ENCODE data around the gene CDKAL1.

CDKAL1 gene

GRCh38 chr6:21208081-21208795, 674.0 kb downstream of the CDKAL1 start:
- H3K27me3 ChIP-seq (ENCODE audit: low read depth, low read length): no peaks in the 10 kb centered on the region
- H3K4me3 ChIP-seq (ENCODE audit: low read depth in 1 of 2, low read length in 2 of 2): no peak overlapping the region
- no peaks in the 10 kb centered on the region for H3K9me3 ChIP-seq (ENCODE audit: control insufficient read depth in 1 of 2, low read length in 2 of 2)
- no peaks in the 10 kb centered on the region for H3K4me1 ChIP-seq (ENCODE audit: control insufficient read depth in 1 of 2, insufficient read depth in 2 of 2, low read length in 2 of 2)
- peaks cover 0 to 13% of the 10 kb centered on the region in 2 donors for H3K36me3 ChIP-seq (ENCODE audit: control insufficient read depth in 1 of 2, insufficient read depth in 2 of 2, low read length in 2 of 2)
- no peak overlapping the region for H3K27ac ChIP-seq (ENCODE audit: low read length)

- H3K9me3 ChIP-seq (ENCODE audit: control insufficient read depth in 1 of 2, low read length in 2 of 2): no peaks in the 10 kb centered on the region
- no peaks in the 10 kb centered on the region for H3K4me1 ChIP-seq (ENCODE audit: control insufficient read depth in 1 of 2, insufficient read depth in 2 of 2, low read length in 2 of 2)
- no peaks in the 10 kb centered on the region for H3K27me3 ChIP-seq (ENCODE audit: low read depth, low read length)
- H3K36me3 ChIP-seq (ENCODE audit: control insufficient read depth in 1 of 2, insufficient read depth in 2 of 2, low read length in 2 of 2): peaks cover 0 to 13% of the 10 kb centered on the region in 2 donors
- H3K4me3 ChIP-seq (ENCODE audit: low read depth in 1 of 2, low read length in 2 of 2): no peak overlapping the region
- no peak overlapping the region for H3K27ac ChIP-seq (ENCODE audit: low read length)
Measured at GRCh38 chr6:21208796-21209186, 674.5 kb downstream of the CDKAL1 start.

DNA sequence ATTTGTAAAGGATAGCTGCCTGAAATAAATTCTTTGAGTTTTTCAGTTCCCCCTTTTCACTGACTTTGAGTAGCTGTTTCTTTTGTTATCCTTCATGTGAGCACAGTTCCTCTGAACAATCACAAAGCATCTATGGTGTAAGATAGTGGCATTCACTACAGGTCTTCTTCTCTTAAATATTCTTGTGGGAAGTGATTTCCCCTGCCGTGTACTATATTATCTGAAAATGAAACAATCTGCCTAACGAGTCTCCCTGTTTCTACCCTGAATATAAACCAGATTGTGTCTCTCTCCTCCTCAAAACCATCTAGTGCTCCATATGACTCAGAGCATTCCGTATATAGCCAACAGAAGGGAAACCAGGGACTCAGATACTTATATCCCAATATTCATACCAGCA, 679.2 kb downstream of the CDKAL1 start:
- Histone ChIP-seq H3K36me3 (ENCODE audit: control insufficient read depth in 1 of 2, insufficient read depth in 2 of 2, low read length in 2 of 2) (peaks cover 0 to 13% of the 10 kb centered on the region in 2 donors), H3K9me3 (ENCODE audit: control insufficient read depth in 1 of 2, low read length in 2 of 2) (no peaks in the 10 kb centered on the region), H3K27me3 (ENCODE audit: low read depth, low read length) (no peaks in the 10 kb centered on the region), H3K27ac (ENCODE audit: low read length) (no peak overlapping the region), H3K4me3 (ENCODE audit: low read depth in 1 of 2, low read length in 2 of 2) (no peak overlapping the region), H3K4me1 (ENCODE audit: control insufficient read depth in 1 of 2, insufficient read depth in 2 of 2, low read length in 2 of 2) (no peaks in the 10 kb centered on the region)

DNA sequence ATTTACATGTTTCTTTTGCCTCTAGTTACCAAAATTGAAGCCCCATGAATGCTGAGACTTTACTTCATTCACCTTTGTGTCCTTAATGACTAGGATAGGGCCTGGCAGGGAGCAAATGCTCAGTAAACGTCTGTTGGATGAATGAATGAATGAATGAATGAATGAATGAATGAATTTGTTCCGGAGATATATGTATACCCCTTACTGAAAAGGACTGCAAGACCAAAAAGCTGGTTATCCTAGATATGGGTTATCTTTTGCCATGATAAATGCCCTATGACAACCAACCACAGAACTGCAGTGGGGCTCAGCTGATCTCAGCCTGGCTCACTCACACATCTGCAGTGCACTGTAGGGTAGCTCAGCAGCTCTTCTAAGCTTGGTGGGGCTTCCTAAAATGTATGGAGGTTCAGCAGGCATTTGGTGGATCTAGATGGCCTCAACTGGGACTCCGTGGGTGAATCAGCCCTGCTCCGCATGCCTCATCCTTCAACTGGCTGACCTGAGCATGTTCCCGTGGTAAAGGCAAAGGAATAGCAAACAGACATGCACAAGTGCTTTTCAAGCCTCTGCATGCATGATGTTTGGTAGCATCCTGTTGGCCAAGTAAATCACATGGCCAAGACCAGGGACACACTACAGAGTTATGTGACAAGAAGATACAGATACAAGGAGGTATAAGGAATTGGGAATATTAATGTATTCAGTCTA, 680.6 kb downstream of the CDKAL1 start:
- no peak overlapping the region for H3K4me3 ChIP-seq (ENCODE audit: low read depth in 1 of 2, low read length in 2 of 2)
- no peaks in the 10 kb centered on the region for H3K9me3 ChIP-seq (ENCODE audit: control insufficient read depth in 1 of 2, low read length in 2 of 2)
- H3K27me3 ChIP-seq (ENCODE audit: low read depth, low read length): no peaks in the 10 kb centered on the region
- H3K36me3 ChIP-seq (ENCODE audit: control insufficient read depth in 1 of 2, insufficient read depth in 2 of 2, low read length in 2 of 2): peaks cover 0 to 9% of the 10 kb centered on the region in 2 donors
- H3K27ac ChIP-seq (ENCODE audit: low read length): no peak overlapping the region
- no peaks in the 10 kb centered on the region for H3K4me1 ChIP-seq (ENCODE audit: control insufficient read depth in 1 of 2, insufficient read depth in 2 of 2, low read length in 2 of 2)

- no peaks in the 10 kb centered on the region for H3K9me3 ChIP-seq (ENCODE audit: control insufficient read depth in 1 of 2, low read length in 2 of 2)
- no peaks in the 10 kb centered on the region for H3K27me3 ChIP-seq (ENCODE audit: low read depth, low read length)
- no peak overlapping the region for H3K4me3 ChIP-seq (ENCODE audit: low read depth in 1 of 2, low read length in 2 of 2)
- no peaks in the 10 kb centered on the region for H3K36me3 ChIP-seq (ENCODE audit: control insufficient read depth in 1 of 2, insufficient read depth in 2 of 2, low read length in 2 of 2)
- H3K4me1 ChIP-seq (ENCODE audit: control insufficient read depth in 1 of 2, insufficient read depth in 2 of 2, low read length in 2 of 2): no peaks in the 10 kb centered on the region
- H3K27ac ChIP-seq (ENCODE audit: low read length): no peak overlapping the region
Measured at GRCh38 chr6:21219241-21219640, 685.0 kb downstream of the CDKAL1 start.

DNA sequence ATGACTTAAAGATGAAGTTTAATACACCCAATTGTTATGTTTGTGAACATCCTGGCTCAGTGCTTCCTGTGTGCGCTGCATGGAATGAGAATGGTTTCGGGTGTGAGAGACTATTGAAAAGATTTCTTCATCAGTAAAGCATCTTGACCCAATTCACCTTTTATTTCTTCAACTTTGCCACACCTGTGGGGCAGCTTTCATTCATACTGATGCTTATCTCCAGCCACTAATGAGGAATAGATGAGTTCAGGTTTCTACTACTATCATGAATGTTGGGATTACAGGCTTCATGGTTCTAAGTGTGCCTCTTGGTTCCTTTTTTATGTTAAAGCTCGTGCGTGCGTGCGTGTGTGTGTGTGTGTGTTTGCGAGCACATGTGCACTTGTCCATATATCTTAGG, 685.6 kb downstream of the CDKAL1 start:
- H3K9me3 ChIP-seq (ENCODE audit: control insufficient read depth in 1 of 2, low read length in 2 of 2): no peaks in the 10 kb centered on the region
- no peak overlapping the region for H3K4me3 ChIP-seq (ENCODE audit: low read depth in 1 of 2, low read length in 2 of 2)
- no peaks in the 10 kb centered on the region for H3K4me1 ChIP-seq (ENCODE audit: control insufficient read depth in 1 of 2, insufficient read depth in 2 of 2, low read length in 2 of 2)
- H3K27ac ChIP-seq (ENCODE audit: low read length): no peak overlapping the region
- no peaks in the 10 kb centered on the region for H3K27me3 ChIP-seq (ENCODE audit: low read depth, low read length)
- no peaks in the 10 kb centered on the region for H3K36me3 ChIP-seq (ENCODE audit: control insufficient read depth in 1 of 2, insufficient read depth in 2 of 2, low read length in 2 of 2)

GRCh38 chr6:21220271-21220987, 686.2 kb downstream of the CDKAL1 start:
- Histone ChIP-seq H3K27ac (ENCODE audit: low read length) (no peak overlapping the region), H3K27me3 (ENCODE audit: low read depth, low read length) (no peaks in the 10 kb centered on the region), H3K4me1 (ENCODE audit: control insufficient read depth in 1 of 2, insufficient read depth in 2 of 2, low read length in 2 of 2) (no peaks in the 10 kb centered on the region), H3K9me3 (ENCODE audit: control insufficient read depth in 1 of 2, low read length in 2 of 2) (no peaks in the 10 kb centered on the region), H3K36me3 (ENCODE audit: control insufficient read depth in 1 of 2, insufficient read depth in 2 of 2, low read length in 2 of 2) (no peaks in the 10 kb centered on the region), H3K4me3 (ENCODE audit: low read depth in 1 of 2, low read length in 2 of 2) (no peak overlapping the region)

DNA sequence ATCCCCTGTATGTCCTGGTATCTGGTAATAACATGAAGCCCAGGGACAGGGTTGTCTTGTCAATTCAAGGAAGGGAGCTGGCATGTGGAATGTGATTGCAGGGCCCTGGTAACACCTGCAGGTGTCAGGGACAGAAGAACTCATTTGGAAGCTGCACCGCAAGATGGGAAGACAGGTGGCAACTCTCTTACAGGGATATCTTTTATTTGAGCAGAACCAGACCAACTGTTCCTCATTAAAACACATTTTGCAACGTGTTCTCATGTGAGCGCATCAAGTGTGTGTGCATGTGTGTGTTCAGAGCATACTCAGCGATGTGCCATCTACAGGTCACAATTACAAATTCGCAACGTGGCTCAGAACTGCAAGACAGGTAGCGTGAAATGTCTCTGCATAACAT, 688.4 kb downstream of the CDKAL1 start:
- Histone ChIP-seq H3K4me1 (ENCODE audit: control insufficient read depth in 1 of 2, insufficient read depth in 2 of 2, low read length in 2 of 2) (no peaks in the 10 kb centered on the region), H3K4me3 (ENCODE audit: low read depth in 1 of 2, low read length in 2 of 2) (no peak overlapping the region), H3K27ac (ENCODE audit: low read length) (no peak overlapping the region), H3K9me3 (ENCODE audit: control insufficient read depth in 1 of 2, low read length in 2 of 2) (no peaks in the 10 kb centered on the region), H3K36me3 (ENCODE audit: control insufficient read depth in 1 of 2, insufficient read depth in 2 of 2, low read length in 2 of 2) (no peaks in the 10 kb centered on the region), H3K27me3 (ENCODE audit: low read depth, low read length) (no peaks in the 10 kb centered on the region)

DNA sequence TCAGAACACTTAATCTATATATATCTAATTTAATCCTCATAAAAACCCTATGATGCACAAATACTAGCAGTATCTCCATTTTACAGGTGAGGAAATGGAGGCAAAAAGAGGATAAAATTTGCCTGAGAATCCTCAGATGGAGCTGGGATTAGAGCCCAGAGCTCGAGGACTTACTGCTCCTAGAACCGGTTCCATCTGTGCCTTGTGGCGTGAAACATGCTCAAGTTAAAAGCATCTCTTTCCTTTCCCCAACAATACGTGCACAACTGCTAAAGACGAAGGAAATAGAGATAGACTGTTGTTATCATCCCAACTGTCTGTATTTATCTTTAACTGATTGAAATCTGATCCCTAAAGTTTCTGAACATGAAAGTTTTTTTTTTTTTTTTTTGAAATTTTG, 691.7 kb downstream of the CDKAL1 start:
- no peak overlapping the region for H3K27ac ChIP-seq (ENCODE audit: low read length)
- no peaks in the 10 kb centered on the region for H3K27me3 ChIP-seq (ENCODE audit: low read depth, low read length)
- H3K36me3 ChIP-seq (ENCODE audit: control insufficient read depth in 1 of 2, insufficient read depth in 2 of 2, low read length in 2 of 2): peaks cover 2 to 4% of the 10 kb centered on the region in 2 donors
- no peak overlapping the region for H3K4me3 ChIP-seq (ENCODE audit: low read depth in 1 of 2, low read length in 2 of 2)
- no peaks in the 10 kb centered on the region for H3K9me3 ChIP-seq (ENCODE audit: control insufficient read depth in 1 of 2, low read length in 2 of 2)
- no peaks in the 10 kb centered on the region for H3K4me1 ChIP-seq (ENCODE audit: control insufficient read depth in 1 of 2, insufficient read depth in 2 of 2, low read length in 2 of 2)

DNA sequence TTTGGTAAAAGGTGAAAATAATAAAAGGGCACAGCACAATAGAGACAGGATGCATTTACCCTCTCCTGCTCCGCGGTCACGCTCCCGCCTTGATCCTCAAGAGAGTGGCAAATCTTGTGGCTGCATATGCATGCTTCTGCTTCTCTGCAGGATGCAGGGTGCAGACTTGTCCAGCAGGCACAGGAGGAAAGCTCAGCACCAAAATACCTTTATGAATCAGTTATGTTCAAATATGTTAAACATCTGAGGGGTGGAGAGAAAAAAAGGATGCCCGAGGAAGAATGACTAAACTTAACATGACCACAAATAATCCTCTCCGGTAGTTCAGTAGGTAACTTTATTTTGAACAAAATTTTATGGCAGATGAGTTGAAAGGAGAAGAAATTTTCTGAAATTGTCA, 693.2 kb downstream of the CDKAL1 start:
- no peak overlapping the region for H3K4me3 ChIP-seq (ENCODE audit: low read depth in 1 of 2, low read length in 2 of 2)
- H3K36me3 ChIP-seq (ENCODE audit: control insufficient read depth in 1 of 2, insufficient read depth in 2 of 2, low read length in 2 of 2): peaks cover 4 to 8% of the 10 kb centered on the region in 2 donors
- H3K27me3 ChIP-seq (ENCODE audit: low read depth, low read length): no peaks in the 10 kb centered on the region
- H3K27ac ChIP-seq (ENCODE audit: low read length): no peak overlapping the region
- no peaks in the 10 kb centered on the region for H3K4me1 ChIP-seq (ENCODE audit: control insufficient read depth in 1 of 2, insufficient read depth in 2 of 2, low read length in 2 of 2)
- no peaks in the 10 kb centered on the region for H3K9me3 ChIP-seq (ENCODE audit: control insufficient read depth in 1 of 2, low read length in 2 of 2)

- no peak overlapping the region for H3K27ac ChIP-seq (ENCODE audit: low read length)
- H3K4me1 ChIP-seq (ENCODE audit: control insufficient read depth in 1 of 2, insufficient read depth in 2 of 2, low read length in 2 of 2): no peaks in the 10 kb centered on the region
- H3K36me3 ChIP-seq (ENCODE audit: control insufficient read depth in 1 of 2, insufficient read depth in 2 of 2, low read length in 2 of 2): peaks cover 4 to 14% of the 10 kb centered on the region in 2 donors
- no peaks in the 10 kb centered on the region for H3K27me3 ChIP-seq (ENCODE audit: low read depth, low read length)
- no peaks in the 10 kb centered on the region for H3K9me3 ChIP-seq (ENCODE audit: control insufficient read depth in 1 of 2, low read length in 2 of 2)
- H3K4me3 ChIP-seq (ENCODE audit: low read depth in 1 of 2, low read length in 2 of 2): no peak overlapping the region
Measured at GRCh38 chr6:21228411-21228810, 694.2 kb downstream of the CDKAL1 start.
